ENCODE data around the gene CNTNAP2.

CNTNAP2 gene

DNA sequence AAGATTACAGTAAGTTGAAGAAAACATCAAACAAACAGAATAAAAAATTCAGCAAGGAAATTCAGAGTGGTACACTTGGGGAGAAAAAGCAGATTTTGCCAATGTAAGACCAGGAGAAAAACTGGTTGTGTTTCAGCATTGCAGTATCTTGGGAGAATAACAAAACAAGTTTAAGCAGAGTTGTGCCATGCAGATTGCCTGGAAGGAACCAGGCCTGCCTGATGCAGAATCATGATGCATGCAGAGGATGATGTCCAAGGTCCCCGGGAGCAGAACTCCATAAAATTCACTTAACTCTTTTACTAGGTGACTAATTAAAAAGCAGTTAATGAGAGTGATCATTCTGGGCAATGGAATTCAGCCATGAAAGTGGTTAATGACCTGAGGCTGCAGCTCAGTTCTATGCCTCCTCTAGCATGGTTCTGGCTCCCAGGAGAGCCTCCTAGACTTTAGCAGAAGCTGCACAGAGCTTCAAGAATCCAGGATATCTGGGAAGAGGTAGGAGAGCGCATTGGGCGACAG is 2094.3 kb downstream of the CNTNAP2 start:
- ATAC-seq (no peak), DNase-seq (no peak)

DNA sequence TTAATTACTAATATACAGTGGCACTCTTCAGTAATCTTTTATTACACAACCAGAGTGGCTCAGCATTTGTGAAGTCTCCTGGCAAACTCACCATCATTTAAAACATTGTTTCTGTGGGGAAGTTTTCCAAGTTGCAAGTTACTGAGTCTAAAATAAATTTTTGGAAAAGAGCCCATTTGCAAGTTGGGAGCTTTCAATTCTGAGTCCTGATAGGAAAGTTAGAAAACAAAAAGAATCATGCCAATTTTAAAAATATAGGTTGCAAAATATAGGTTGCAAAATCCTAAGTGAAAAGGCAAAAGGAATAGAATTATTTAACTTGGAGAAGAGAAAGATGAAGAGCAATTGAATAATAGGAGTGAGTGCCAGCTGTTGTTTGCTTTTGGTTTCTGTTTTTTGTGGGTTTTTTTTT is 2095.1 kb downstream of the CNTNAP2 start:
- ATAC-seq (no peak), DNase-seq (no peak)

DNA sequence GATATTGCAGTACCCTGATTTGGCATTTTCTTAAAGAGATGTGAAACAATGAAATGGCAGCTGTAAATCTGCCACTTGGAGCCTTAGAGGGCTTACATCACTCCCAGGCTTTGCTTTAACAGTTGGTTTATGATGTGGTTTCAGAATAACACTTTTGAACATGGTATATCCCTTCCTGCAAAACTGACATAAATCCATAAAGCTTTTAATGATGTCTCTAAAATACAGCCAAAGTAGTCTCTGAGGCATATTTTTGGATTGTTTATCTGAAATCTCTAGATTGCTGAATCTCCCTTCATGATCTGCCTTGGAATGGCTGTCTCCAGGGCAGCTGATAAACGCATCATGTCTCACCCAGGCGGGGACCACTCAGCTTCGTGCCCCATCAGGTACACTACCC is 2096.1 kb downstream of the CNTNAP2 start:
- no peak for DNase-seq
- ATAC-seq = no peak

DNA sequence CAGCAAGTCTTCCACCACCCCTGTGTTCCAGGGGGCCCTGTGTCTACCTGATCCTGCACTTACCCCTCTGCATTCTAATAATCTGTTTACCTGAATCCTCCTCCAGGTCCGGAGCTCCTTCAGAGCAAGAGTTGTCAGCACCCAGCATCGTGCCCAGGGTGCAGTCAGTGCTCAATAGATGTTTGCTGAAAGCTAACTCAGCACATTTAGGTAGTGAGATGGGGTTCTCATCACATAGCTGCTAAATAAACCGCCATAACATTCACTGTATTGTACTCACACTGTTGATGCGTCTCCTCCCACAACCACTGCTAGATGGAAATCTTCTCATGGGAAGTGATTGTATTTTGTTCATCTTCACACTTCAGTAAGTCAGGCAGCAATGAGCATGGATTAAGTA is 2097.5 kb downstream of the CNTNAP2 start:
- DNase-seq = no peak
- ATAC-seq = no peak

DNA sequence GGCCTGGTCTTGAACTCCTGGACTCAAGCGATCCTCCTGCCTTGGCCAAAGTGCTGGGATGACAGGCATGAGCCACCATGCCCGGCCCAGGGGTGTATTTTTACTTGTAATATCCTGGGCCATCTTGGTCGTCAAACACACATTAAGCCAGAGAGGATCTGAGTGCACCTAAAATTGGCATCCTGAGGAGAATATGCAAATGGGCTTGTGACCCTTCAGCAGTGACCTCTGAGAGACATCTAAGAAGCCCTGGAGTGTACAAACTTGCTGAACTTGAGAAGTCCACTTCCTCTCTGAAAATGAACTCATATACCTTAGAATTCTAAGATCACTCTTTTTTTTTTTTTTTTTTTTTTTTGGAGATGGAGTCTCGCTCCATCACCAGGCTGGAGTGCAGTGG is 2102.0 kb downstream of the CNTNAP2 start:
- ATAC-seq = no peak

DNA sequence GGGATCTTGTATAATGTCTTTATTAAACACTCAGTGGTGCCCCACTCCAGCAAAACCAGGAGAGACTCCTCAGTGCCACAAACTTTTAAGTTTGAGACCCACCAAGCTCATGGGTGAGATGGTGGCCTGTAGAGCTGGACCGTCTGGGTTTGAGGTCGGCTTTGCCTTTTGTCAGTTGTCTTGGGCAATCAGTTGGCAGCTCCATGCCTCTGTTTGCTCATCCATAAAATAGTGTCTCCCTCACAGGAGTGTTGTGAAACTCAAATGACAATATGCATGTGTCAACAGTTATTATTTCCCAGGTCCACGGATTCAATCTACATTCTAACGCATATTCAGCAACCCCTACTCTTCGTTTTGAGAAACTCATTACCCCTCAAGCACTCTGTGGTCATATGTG is 2106.1 kb downstream of the CNTNAP2 start:
- no peak for ATAC-seq

More for the DNA sequence above, 2102.0 kb downstream of the CNTNAP2 start:
- DNase-seq = no peak

DNA sequence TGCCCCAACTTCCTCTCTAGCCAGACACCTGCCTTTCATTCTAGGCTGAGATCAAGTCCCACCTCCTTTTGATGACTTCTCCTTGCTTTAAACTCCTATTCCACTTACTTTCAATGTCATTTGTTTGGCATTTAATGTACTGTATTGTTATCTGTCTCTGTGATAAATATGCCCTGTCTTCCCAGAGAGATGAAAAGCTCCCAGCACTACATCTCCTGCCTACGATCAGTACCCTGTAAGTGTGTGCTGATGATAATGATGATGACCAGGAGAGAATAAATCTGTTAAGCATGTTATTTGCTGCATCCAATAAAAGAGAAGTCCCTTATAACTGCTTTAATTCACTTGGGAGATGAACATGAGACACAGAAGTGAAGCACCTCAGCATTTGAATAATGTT is 2106.6 kb downstream of the CNTNAP2 start:
- DNase-seq = no peak

More for the DNA sequence above, 2106.1 kb downstream of the CNTNAP2 start:
- no peak for DNase-seq

DNA sequence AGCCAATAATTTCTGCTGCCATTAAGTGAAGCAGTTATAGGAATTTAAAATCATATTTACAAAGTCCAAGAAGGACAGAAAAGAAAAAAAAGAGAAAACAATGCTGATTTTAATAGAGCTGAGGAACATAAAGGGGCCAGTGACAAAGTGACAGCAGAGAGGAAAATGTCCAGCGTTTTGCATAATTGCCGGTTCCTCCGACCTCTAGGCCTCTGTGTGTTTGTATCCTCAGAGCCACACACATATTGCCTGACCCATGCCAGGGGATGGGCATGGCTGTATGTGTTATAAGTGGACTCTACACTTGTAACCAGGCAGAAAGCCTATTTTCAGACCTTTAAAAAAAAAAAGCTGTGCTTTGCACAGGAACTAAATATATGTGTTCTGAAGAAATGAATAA is 2107.1 kb downstream of the CNTNAP2 start:
- no peak for ATAC-seq
- DNase-seq = no peak

More for the DNA sequence above, 2106.6 kb downstream of the CNTNAP2 start:
- no peak for ATAC-seq

DNA sequence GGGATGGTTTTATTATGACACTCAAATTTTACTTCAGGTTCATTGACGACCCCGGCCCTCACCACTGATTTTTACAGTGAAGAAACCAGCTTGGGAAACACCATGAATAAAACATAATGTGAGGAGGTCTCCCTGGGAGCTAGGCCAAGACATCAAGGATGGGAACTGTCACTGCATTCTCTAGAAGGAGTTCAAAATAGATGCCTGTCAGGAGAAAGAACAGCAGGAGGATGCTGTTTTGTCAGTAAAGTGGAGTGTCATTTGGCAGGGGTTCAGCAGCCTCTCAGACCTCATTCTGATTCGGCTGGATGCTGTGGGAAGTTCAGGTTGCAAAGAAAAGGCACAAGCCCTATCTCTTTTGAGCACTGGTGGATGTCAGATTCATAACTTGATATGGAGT is 2113.7 kb downstream of the CNTNAP2 start:
- ATAC-seq = no peak
- no peak for DNase-seq

DNA sequence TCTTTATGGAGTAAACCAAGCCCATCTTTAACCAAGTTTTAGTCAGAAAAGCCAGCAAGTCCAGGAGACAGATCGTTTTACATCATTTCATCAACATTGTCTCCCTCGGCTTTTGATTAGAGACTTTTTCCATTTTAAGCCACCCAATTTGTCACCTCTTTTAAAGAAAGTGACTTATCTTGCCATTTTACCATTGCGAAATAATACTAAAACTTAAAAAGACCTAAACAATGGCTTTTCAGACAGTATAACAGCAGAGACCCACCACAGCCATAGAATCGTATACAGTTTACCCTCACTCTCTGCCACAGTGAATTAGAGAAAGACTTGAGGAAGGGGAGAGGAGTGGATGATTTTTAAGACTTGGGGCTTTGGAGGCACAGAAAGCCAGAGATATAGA is 2114.3 kb downstream of the CNTNAP2 start:
- ATAC-seq = no peak

DNA sequence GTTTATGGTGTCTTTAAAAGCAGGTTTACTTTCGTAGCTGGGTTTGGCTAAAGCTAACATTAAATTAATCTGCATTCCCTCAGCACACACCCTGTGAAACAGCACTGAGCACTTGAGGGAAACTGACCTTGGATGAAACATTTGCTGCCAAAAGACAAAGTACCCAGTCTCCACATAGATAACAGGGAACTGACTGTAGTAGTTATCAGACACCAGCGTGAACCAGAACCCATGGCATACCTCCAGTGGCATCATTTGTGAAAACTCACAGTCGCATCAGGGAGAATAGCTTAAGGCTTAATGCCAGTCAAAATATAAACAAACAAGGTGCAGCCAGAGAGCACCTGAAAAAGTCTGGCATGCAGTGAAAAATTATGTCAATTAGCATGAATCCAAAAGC is 2116.2 kb downstream of the CNTNAP2 start:
- ATAC-seq = no peak

More for the DNA sequence above, 2114.3 kb downstream of the CNTNAP2 start:
- DNase-seq = no peak

DNA sequence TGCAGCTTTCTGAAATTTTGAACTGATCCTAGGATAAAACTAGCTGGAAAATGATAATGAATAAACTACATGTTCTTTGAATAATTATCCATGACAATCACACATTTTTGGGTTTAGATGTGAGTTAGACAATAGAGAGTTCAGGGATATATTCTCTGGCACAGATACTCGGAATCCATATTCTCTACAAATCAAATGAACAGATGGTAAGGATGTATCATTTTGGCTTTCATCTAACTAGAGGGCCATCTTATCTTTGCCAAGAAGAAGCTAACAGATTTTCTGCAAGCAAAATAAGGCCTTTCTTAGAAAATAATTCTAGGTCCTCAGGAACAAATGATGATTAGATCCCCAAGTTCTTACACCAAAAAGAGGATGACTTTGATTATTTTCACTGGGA is 2118.1 kb downstream of the CNTNAP2 start:
- ATAC-seq = no peak
- DNase-seq = no peak

More for the DNA sequence above, 2116.2 kb downstream of the CNTNAP2 start:
- DNase-seq = no peak

DNA sequence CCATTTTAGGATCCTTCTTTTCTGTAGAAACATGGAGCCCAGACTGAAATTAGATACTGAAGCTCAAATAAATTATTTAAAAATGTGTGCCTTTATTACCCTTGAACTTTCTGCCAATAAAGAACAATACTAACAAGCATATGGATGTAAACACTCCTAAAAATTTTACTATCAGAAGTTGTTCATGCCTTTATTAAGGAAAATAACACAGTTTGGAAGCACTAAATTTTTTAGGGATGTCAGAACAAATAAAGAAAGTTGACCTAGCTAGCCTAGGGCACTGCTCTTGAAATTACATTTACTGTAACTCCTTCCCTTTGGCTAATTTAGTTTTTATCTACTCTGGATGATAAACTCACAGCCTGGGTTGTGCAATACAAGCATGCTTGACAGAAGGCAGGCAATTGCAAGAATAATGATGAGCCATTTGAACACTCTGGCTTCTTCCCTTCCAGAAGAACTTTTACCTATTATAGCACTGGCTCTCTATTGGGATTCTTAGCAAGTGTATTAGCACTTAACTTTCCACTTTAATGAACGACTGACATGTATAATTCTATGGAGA is 2122.2 kb downstream of the CNTNAP2 start:
- no peak for DNase-seq
- no peak for ATAC-seq

DNA sequence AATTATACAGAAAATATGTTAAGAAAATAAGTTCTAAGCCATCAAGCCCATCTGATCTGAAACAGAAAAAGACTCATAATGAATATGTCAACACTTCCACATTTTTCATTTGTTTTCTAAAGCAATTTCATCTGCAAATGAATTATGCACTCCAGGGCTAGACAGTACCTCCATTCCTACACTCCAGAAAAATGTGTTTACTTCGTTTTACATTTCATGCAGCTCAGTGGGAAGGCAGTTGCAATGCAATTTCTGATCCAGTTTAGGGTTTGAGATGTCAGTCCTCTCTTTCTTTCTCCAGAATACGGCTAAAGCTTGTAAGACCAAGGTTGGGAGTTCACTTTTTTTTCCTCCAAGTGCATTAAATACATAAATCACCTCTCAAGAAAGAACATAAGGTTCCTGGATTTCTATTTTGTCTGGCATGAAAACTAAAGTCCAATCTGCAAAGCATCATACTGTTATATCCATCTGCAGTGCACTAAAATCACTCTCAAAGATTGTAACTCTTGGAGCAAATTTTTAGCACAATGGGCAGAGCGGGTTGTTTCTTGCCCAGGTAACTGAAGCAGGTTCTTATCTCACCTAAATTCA is 2125.2 kb downstream of the CNTNAP2 start:
- ATAC-seq = no peak

DNA sequence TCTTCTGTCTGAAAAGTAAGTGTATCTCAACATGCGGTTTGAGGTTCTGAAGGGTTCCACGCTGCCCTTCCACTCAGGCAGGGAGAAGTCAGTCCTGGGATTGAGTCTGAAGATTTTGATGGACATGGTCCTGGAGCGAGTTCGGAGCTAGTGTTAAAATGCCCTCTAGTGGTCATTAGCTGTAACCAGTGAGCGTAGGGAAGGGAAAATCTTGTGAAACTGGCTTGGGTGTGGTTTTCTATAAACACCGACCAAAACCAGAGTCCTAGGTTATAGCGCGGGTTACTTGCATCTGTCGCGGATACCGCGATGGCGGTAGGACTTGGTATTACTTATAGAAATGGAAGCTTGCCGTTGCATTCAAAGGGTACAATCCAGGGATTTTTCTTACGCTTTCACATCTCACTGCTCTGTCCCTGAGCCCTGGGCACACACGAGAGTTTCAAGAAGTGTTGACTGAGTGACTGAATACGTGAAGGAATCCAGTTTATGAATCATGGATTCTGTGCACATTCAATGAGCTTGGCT is 2125.8 kb downstream of the CNTNAP2 start:
- DNase-seq (no peak), ATAC-seq (peak; percentile 40)

More for the DNA sequence above, 2125.2 kb downstream of the CNTNAP2 start:
- DNase-seq = no peak

DNA sequence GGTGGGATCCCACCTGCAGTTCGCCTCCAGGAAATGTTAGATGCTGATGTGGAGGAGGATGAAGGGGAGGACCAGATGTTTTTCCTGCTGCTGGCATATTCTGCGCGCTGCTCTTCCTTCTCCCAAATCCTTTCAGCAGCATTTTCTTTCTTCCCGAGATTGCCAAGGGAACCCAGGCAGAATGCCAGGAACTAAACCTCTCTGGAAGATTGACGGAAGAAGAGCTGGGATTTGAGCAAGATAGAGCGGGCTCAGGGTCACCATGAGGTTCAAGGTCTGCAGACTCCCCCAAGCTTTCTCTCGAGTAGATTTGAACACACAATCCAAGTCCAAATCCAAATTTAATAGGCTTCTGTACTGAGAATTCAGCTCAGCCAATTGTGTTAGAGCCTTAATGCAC is 2128.8 kb downstream of the CNTNAP2 start:
- ATAC-seq (no peak), DNase-seq (no peak)

DNA sequence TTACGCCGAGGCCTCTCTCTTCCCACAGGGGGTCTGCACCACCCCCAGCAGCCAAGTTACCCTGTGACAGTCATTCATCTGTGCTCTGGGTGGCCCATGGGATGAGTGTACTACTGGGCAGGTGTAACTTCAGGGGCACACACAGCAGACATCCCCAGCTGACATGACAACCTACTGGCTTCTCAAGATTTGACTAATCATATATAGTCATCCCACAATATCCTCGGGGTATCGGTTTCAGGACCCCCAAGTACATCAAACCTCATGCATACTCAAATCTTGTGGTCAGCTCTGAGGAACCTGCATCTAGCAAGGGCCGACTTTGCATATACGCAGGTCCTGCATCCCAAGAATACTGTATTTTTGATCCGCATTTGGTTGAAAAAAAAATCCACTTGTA is 2137.0 kb downstream of the CNTNAP2 start:
- DNase-seq = no peak
- no peak for ATAC-seq

DNA sequence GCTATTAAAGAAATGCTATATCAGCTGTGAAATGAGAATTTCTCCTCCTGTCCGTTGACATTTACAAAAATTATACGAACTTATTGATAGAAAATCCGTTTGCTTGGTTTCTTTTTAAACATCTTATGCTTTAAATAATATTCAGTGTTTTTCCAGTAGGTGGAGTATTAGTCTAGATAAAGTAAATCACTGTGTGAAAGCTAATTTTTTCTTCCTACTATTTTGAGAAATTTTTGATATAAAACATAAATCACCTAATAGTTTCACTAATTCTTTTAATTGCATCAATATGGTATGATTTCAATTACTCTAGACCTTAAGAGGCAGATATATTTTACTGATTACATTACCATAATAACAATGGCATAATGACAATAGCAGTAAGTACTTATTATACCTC is 2138.7 kb downstream of the CNTNAP2 start:
- DNase-seq = no peak
- ATAC-seq = no peak

DNA sequence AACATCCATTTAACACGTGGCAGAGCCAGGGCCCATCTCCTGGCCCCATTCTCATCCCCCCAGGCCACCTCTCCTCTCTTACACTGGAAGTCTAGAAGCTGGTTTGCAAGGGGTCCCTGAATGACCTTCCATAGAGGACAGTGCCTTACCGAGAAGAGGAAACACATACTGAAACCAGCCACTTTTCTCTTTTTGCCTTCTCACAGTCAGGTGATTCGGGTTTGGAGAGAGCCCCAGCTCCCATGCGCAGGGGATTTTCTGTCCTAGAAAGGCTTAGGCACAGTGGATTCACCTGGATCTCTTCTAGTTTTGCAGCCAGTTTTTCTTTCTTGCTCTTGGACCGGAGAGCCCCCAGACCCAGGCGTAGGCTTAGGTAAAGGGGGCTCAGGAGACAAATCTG is 2139.8 kb downstream of the CNTNAP2 start:
- ATAC-seq = no peak
- DNase-seq = no peak

DNA sequence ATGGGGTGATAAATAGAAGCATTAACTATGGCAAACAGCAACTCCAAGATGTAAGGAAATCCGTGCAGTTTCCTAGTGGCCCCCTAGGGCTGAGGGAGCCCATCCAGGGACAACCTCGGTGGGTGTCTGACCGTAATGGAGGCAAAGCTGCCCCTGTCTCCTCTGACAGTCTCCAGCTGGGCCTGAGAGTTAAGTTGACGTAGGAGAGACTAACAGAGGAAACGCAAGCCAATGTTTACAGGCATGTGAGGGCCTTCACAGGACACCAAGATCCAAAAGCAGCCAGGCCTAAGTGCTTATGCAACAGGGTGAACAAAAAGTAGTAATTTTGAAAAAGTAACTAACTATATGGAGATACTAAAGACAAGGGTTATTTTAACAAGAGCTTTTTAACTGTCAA is 2144.0 kb downstream of the CNTNAP2 start:
- DNase-seq (no peak), ATAC-seq (no peak)

DNA sequence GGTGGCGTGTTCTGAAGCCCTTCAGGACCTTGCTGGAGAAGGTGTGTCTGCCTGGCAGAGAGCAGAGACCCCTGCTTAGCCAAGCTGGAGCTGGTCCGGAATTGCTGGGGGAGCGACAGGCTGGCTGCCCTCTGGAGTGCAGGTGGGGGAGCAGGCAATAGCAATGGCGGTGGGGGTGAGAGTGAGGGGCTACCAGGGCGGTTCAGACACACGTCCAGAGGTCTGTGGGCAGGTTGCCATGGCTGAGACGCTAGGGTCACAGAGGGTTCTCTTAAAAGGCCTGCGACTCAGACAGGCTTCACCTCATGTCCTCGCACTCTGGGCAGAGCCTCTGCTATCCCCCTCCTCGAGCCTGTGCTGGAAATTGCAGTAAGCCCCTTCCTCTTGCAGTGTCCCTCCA is 2144.9 kb downstream of the CNTNAP2 start:
- DNase-seq (no peak), ATAC-seq (no peak)

DNA sequence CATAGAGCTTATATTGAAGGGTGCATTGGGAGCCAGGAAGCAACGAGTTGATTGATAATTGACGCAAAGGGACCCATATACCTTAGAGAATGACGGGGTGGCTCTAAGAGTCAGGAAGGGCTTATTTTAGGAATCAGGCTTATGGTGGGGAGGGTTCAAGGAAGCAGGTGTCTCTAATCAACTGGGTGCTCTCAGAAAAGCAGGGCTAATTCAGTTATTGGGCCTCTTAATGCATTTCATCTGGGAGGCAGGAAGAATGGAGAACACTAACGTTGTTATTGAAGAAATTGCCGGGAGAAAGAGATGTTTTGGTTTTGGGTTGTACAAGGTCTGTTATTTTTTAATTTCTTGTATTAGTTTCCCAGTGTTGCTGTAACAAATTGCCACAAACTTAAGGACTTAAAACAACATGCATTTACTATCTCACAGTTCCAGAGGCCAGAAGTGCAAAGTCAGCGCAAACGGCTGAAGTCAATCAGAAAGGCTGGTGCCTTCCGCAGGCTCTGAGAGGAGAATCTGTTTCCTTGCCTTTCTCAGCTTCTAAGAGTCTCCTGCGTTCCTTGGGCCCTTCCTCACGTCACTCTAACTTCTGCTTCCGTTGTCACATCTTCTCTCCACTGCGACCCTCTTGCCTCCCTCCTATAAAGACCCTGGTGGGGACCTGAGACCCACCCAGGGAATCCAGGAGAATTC is 2145.5 kb downstream of the CNTNAP2 start:
- ATAC-seq (no peak), DNase-seq (no peak)

DNA sequence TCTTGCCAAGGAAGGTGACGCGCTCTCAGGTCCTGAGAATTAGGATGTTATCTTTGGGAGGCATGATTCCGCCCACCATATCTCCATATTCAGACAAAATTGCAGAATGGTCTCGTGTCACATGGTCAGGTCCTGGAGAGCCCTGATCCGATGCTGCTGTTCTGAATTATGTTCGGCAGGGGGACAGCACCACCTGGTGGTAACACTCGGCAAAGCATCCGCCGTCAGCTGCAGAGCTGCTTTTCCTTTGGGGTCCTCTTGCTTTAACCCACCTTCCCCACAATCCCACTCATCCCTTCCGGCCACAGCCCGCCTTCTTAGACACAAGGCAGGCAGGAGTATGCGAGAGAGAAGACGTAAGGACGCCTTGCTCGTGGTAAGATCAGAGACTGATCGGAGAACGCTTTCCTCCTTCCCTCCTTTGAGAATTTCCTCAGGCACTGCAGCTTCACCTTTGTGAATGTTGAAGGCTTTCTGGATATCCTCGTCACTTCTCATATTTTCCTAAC is 2146.2 kb downstream of the CNTNAP2 start:
- ATAC-seq (peak; percentile 81), DNase-seq (peak; percentile 77)
